HG03520 (cell line): ENCODE data around the gene TOP2A.
"Not testable (repeated sequence)": the region's sequence is repeated elsewhere in the genome, so short reads cannot be mapped to it uniquely, and the experiment has no call there.

Experiments
- ATAC-seq: cut with Tn5 transposase; IDR thresholded peaks from one replicate; pipeline ENCODE4 v1.9.1; 2021; ENCODE audit warnings: mild to moderate bottlenecking, moderate library complexity; ENCODE audit not compliant: unreplicated experiment

Gene TOP2A

DNA sequence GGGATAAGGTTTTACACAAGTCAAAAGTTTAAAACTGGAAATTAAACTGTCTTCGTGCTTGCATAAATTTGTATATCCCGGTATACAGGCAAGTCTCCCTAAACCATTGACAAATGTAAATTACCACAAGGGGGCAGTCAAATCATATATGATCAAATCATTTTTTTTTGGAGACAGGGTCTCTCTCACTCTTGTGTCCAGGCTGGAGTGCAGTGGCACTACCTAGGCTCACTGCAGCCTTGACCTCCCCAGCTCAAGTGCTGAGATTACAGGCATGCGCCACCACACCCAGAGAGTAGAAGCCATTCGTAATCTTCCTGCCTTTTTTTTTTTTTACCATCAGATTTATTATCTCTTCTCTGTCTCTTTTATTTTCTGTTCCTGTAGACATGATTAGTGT lies 18.5 kb downstream of the TOP2A start:
- no peak for ATAC-seq

DNA sequence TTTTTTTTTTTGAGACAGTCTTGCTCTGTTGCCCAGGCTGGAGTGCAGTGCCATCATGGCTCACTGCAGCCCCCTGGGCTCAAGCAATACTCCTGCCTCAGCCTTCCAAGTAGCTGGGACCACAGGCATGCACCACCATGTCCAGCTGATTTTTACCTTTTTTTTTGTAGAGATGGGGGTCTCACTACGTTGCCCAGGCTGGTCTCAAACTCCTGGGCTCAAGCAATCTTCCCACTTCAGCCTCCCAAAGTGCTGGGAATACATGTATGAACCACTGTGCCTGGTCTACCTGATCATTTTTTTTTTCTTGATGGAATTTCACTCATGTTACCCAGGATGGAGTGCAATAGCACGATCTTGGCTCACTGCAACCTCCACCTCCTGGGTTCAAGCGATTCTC lies 31.1 kb downstream of the TOP2A start:
- not testable (repeated sequence) for ATAC-seq

DNA sequence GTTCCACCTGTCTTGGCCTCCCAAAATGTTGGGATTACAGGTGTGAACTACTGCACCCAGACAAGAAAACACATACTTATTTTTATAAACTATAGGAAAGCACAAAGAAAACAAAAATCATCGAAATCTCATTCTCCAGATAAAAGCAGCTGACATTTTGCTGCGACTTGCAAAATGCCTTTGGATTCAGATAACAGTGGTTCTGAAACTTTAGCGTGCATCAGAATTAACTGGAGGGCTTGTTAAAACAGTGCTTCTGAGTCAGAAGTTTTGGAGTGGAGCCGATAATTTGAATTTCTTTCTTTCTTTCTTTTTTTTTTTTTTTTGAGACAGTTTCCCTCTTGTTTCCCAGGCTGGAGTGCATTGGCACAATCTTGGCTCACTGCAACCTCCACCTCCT lies 35.4 kb downstream of the TOP2A start:
- no peak for ATAC-seq

GRCh38 chr17:40378966-40379365 lies 38.7 kb downstream of the TOP2A start:
- no peak for ATAC-seq

DNA sequence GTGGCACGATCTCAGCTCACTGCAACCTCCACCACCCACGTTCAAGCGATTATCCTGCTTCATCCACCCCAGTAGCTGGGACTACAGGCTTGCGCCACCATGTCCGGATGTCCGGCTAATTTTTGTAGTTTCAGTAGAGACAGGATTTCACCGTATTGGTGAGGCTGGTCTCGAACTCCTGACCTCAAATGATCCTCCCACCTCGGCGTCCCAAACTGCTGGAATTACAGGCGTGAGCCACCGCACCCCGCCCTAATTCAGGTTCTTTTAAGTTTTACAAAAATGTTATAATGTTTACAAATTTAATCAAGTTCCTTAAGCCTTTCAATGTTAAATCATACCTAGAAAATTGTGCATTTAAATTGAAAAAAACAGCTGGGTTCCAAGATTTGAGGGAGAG lies 39.9 kb downstream of the TOP2A start:
- ATAC-seq: no peak

DNA sequence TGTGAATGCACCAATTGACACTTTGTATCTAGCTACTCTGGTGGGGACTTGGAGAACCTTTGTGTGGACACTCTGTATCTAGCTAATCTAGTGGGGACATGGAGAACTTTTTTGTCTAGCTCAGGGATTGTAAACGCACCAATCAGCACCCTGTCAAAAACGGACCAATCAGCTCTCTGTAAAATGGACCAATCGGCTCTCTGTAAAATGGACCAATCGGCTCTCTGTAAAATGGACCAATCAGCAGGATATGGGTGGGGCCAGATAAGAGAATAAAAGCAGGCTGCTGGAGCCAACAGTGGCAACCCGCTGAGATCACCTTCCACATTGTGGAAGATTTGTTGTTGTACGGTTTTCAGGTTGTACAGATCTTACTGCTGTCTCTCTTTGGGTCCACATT lies 41.2 kb downstream of the TOP2A start:
- ATAC-seq: not testable (repeated sequence)

DNA sequence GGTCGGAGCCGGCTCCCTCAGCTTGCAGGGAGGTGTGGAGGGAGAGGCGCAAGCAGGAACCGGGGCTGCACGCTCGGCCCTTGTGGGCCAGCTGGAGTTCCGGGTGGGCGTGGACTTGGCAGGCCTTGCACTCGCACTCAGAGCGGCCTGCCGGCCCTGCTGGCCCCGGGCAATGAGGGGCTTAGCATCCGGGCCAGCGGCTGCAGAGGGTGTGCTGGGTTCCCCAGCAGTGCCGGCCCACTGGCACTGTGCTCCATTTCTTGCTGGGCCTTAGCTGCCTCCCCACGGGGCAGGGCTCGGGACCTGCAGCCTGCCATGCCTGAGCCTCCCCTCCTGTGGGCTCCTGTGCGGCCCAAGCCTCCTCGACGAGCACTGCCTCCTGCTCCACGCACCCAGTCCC lies 41.9 kb downstream of the TOP2A start:
- ATAC-seq: not testable (repeated sequence)

DNA sequence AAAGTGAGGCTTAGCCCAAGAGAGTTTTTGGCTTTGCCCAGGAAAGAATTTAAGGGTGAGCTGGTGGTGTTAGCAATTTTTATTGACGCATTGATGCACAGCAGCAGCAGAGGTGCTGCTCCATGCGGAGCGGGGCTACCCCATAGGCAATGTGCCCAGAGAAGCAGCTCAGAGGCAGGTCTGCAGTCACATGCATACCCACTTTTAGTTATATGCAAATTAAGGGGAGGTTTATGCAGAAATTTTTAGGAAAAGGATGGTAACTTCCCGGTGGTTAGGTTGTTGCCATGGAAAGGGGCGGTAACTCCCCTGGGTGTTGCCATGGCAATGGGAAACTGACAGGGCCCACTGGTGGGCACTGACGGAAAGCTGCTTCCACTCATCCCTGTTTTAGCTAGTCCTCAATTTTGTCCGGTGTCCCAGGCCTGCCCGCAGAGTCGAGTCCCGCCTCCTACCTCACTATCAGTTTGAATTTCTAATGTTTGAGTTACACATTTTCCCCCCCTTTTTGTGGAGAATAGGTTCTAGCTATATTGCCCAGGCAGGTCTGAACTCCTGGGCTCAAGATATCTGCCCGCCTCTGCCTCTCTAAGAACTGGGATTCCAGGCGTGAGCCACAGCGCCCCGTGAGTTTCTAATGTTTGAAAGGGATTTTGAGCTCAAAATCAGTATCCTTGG lies 42.7 kb downstream of the TOP2A start:
- no peak for ATAC-seq

DNA sequence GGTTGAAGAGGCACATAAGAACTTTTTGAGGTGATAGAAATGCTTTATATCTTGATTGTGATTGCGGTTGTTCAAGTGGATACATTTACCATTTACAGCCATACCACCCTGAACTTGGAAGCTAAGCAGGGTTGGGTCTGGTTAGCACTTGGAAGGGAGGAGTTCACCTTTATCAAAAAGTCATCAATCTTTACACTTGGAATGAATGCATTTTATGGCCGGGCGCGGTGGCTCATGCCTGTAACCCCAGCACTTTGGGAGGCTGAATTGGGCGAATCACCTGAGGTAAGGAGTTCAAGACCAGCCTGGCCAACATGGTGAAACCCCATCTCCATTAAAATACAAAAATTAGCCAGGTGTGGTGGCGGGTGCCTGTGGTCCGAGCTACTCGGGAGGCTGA lies 43.7 kb downstream of the TOP2A start:
- no peak for ATAC-seq

GRCh38 chr17:40373324-40373723 lies 44.4 kb downstream of the TOP2A start:
- no peak for ATAC-seq

DNA sequence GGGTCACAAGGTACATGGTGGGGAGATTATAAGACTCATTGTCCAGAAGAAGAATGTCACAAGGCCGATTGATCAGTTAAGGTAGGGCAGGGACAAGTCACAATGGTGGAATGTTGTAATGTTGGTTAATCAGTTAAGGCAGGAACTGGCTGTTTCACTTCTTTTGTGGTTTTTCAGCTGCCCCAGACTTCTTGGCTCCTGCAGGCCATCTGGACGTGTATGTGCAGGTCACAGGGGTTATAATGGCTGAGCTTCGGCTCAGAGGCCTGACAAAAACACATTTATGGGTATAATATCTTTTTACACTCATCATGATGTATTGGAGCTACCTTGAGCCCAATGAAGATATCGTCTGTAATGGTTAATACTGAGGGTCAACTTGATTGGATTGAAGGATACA lies 45.1 kb downstream of the TOP2A start:
- ATAC-seq: not testable (repeated sequence)

GRCh38 chr17:40372031-40372430 lies 45.7 kb downstream of the TOP2A start:
- ATAC-seq: no peak

DNA sequence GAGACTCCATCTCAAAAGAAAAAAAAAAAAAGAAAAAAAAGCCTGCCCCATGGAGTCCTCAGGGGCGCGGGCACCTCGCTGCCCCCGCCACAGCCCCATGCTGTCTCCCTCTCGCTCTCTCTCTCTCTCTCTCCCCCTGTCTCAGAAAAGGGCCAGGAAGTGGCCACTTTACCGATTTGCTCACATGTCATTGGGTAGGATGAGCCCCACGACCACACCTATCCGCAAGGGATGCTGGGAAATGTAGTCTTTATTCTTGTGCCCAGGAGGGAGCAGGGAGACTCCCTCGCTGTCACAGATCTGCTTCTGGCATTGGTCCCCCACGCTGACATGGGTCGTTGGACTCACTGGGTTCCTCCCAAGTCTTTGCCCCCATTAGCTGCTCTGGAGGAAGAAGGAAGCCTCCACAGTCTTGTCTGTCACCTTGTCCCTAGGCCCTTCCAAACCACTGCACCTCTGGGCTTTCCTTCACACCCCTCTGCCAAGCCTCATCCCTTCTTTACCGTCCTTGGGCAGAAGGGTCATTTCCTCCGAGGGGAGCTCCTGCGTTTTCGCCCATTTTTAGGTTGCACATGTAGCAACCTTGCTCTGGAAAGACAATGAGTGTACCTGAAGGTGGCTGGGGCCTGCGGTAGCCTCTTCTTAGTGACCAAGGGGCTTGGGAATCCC lies 46.3 kb downstream of the TOP2A start:
- ATAC-seq: no peak

GRCh38 chr17:40369923-40370322 lies 47.8 kb downstream of the TOP2A start:
- ATAC-seq: no peak

DNA sequence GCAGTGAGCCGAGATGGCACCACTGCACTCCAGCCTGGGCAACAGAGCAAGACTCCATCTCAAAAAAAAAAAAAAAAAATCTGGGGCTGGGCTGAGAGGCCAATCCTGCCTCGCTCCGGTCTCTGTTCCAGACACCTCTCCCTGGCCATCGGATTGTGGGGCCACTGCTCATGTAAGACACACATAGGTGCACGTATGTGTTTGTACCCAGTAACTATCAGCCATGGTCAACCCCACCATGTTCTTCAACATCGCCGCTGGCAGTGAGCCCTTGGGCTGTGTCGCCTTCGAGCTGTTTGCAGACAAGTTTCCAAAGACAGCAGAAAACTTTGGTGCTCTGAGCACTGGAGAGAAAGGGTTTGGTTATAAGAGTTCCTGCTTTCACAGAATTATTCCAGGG lies 50.0 kb downstream of the TOP2A start:
- not testable (repeated sequence) for ATAC-seq

DNA sequence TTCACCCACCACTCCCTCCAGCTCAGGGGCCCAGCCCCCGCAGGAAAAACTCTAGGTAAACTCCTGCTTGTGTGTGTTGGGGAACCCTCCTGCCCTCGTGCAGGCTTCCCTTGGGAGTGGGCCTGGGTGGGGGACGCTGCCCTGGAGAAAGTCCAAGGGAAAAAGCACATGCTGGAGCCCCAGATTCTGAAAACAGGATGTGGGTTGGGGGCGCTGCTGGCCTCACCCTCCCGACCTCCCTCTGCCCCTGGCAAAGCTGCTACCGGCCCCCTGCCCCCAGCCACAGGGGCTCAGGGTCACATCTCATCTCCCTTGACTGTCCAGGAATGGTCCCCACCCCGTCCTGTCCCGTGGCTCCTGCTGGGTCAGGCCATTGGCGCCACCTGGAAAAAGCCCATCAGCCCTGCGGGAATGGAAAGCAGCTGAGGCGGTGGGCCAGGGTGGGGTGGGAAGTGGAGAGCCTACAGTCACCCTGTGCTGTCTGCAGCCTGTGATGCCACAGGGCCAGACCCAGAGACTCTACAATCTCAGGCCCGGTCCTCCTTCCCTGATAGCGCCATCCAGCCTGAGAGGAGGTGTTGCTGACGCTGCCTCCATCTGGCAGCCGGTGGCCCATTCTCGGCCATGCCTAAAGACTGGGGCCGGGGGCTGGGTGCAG lies 50.7 kb downstream of the TOP2A start:
- no peak for ATAC-seq

DNA sequence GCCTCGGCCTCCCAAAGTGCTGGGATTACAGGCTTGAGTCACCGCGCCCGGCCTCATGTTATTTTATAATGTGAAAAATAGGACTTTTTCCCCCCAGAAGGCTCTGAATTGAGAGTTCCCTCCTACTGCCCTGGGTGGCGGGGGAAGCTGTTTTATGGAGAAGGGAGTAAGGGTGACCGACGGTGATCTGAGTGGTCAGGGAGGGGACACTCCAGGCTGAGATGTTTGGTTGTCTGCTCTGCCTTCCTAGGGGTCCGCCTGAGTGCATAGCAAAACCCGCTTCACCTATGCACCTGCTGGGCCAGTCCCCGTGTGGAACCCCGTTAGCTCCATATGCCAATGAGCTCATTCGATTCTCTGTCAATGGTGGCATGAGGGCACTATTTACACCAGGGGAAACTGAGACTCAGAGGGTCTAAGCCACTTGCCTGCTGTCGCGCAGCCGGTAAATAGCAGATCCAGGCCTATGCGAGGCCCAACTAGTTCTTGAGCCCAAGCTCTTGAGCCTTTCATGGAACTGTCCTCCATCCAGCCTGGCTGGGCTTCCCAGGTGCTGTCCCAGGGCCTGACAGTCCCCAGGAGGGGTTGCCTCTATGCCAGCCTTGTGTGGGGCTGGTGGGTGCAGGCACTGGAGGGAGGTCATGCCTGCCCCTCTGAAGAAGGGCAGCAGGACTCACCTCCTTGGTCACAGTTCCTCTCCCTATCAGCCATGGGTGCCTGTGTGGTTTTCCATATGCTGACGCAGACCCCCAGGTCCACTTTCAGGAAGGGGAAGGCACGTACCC lies 51.4 kb downstream of the TOP2A start:
- no peak for ATAC-seq

DNA sequence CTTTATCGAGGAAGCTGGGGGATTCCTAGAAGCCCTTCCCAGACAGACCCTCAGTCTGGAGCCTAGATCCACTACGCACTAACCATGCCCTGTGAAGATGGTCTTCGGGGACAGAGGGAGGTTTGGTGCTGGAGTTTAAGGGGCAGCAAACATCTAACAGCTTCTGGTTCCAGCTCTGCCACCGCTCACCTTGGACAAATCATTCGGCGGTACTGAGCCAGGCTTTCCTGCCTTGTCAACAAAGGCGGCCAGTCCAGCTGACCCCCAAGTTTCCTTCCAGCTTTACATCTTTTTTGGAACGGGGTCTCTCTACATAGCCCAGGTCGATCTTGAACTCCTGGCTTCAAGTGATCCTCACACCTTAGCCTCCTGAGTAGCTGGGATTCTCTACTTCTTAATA lies 52.8 kb downstream of the TOP2A start:
- no peak for ATAC-seq

- ATAC-seq: no peak
These were observed 53.4 kb downstream of the TOP2A start, which contains the start of gene GJD3 for GRCh38 chr17:40364121-40364861. Gene GJD3, minus strand, starts transcription at chr17:40364737. Its CDS starts 922 bp downstream, at chr17:40363815.

DNA sequence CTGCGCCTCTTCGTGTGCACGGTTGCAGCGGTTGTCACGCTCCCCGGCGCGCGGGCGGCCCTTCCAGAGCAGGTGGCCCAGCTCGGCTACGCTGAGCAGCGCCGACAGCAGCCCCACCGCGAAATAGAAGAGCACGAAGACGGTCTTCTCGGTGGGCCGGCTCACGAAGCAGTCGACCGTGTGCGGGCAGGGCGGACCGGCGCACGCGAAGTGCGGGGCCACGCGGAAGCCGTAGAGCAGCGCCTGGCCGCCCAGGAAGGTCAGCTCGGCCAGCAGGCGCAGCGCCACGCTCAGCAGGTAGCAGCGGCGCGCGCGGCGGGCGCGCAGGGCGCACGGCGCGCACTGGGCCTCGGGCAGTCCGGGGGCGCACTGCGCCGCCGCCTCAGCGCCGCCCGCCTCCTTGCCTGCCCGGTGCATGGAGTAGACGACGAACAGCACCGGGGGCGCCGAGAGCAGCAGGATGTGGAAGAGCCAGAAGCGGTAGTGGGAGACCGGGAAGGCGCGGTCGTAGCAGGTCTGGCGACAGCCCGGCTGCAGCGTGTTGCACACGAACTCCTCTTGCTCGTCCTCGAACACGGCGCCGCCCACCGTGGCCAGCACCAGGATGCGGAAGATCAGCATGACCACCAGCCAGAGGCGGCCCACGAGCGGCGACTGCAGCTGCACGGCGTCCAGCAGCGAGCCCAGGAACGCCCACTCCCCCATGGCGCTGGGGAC lies 54.4 kb downstream of the TOP2A start:
- ATAC-seq: no peak
